ENCODE measurements around the gene DDAH1. TPM values are rescaled to one million over a fixed set of nuclear protein-coding genes. Genes with fewer than 3 reads are reported as not detected.
A peak's percentile ranks its signal among the peaks of the same experiment; 100 is the strongest.
"Not testable (repeated sequence)": the region's sequence is repeated elsewhere in the genome, so short reads cannot be mapped to it uniquely, and the experiment has no call there.

The DDAH1 gene
- total RNA-seq, 1 donor from 2014 or later, result 8.3 TPM

GRCh38 chr1:85347275-85347674 is 117.7 kb downstream of the DDAH1 start:
- ATAC-seq; intact Hi-C loops (cut with DNase I); DNase-seq (ENCODE audit: missing footprints): not testable (repeated sequence)

- DNase-seq (ENCODE audit: missing footprints) (no peak), ATAC-seq (no peak)
- intact Hi-C loops (cut with DNase I), result no loop called here
Measured at GRCh38 chr1:85344256-85344694, 120.7 kb downstream of the DDAH1 start.

DNA sequence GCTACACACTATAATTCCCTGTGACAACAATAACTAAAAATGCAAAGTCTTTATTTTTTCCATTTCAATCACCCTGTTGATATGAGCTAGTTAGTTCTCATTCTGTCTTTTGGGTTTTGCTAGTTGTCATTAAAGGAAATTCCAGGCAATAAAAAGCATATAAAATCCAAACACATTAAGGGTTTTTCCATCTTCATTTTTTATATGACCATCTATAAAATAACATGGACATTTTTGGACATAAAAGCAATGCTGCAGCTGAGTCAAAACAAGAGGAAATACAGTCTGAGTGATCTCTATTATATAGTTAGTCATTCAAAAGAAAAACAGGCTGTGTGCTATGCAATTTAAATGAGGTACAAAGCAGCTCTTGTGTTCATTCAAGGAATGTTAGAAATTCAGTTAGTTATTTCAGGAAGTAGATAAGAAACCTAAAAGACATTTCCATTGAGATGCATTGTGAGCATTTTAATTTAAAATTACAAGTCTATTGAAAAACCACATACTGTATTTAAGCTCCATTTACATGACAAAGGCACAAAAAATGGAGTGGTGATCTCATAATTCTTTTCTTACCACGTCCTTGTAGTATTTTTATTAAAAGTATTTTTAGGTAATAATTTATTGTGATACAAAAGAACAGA is 121.2 kb downstream of the DDAH1 start:
- DNase-seq (ENCODE audit: missing footprints) (no peak), ATAC-seq (no peak)
- intact Hi-C loops (cut with DNase I), result no loop called here

DNA sequence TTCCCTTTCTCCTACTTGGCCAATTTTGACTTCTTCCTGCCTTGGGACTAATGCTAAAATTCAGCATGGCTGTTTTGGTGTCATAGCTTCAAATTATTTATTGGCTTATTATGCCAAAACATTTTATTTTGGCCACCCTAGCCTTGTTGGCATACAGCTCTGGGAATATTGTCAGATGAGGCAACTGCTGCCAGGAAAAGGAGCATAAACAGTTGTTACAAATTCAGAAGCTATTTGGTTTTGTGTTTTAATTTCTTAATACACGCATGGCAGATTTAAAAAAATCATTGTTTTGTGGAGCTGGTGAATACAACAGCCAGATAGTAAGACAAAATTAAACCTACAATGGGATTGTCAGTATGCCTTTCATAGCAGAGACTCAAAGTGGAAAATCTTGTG is 121.7 kb downstream of the DDAH1 start:
- DNase-seq (ENCODE audit: missing footprints) (no peak), ATAC-seq (peak; percentile 20)
- intact Hi-C loops (cut with DNase I), result no loop called here

DNA sequence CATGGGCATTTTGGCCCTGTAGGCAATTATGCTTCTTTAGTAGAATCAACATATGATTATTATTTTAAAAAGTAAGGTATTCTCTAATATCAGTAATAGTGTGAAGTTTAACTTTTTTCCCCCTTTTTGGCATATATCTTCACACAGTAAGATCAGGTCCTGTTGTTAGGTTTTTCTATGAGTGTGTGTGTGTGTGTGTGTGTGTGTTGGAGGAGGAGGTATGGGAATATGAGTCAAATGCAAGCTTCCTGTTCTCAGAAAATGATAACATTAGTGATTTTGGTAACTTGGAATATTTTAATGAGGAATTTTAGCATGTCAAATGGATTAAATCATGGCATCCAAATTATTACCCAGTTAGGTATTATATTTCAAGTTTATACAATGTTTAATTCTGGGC is 122.8 kb downstream of the DDAH1 start:
- DNase-seq (ENCODE audit: missing footprints) (no peak), ATAC-seq (no peak)
- intact Hi-C loops (cut with DNase I), result no loop called here

- intact Hi-C loops (cut with DNase I), result loop anchor here (2.0 kb wide), 1 partner anchor 22 kb away; no protein-coding TSS in a partner anchor
- no peak for DNase-seq (ENCODE audit: missing footprints)
- ATAC-seq, result no peak
Measured at GRCh38 chr1:85340427-85340826, 124.5 kb downstream of the DDAH1 start.

GRCh38 chr1:85339656-85340399 is 125.1 kb downstream of the DDAH1 start:
- intact Hi-C loops (cut with DNase I), result loop anchor here (2.0 kb wide), 1 partner anchor 21 kb away; no protein-coding TSS in a partner anchor

DNA sequence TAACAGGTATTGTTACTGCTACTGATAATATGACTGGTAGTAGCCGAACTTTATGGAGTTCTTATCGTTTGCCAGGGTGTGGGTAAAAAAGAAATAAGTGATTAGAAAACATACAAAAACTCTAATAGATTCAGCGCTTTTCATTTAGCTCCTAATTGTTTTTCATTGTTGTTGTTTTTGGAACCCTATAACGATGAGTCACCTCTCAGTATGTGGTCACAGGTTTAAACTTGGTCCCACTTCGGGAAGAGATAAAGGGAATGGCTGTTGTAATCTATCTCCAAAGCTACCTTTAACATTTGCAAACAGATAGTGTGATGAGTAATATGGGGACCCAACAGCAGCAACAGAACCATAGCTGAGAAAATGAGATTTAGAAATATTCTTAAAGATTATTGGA is 125.9 kb downstream of the DDAH1 start:
- ATAC-seq (no peak), DNase-seq (ENCODE audit: missing footprints) (no peak)
- intact Hi-C loops (cut with DNase I), result no loop called here

More at GRCh38 chr1:85339656-85340399, 125.1 kb downstream of the DDAH1 start:
- DNase-seq (ENCODE audit: missing footprints) (no peak), ATAC-seq (no peak)

- intact Hi-C loops (cut with DNase I), result no loop called here
- no peak for ATAC-seq
- no peak for DNase-seq (ENCODE audit: missing footprints)
Measured at GRCh38 chr1:85334962-85335361, 130.0 kb downstream of the DDAH1 start.

- intact Hi-C loops (cut with DNase I), result no loop called here
- DNase-seq (ENCODE audit: missing footprints) (no peak), ATAC-seq (no peak)
Measured at GRCh38 chr1:85333186-85333585, 131.8 kb downstream of the DDAH1 start.

DNA sequence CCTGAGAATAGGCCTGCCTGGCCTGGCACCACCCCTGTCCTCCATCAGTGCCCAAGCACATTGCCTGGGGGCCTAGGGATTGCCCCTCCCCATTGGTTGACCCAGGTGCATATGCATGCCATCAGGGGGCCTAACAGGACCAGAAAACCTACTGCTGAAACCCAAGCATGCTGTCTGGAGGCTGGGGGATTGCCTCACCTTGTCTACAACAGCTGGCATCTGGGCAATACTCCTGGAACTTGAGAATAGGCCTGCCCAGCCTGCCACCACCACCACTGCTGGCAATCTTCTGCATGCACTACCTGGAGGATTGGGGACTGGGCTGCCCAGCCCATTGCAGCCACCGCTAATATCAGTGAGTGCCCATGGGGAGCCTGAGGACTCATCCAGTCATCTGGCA is 132.4 kb downstream of the DDAH1 start:
- no peak for ATAC-seq
- no peak for DNase-seq (ENCODE audit: missing footprints)
- intact Hi-C loops (cut with DNase I), result no loop called here

DNA sequence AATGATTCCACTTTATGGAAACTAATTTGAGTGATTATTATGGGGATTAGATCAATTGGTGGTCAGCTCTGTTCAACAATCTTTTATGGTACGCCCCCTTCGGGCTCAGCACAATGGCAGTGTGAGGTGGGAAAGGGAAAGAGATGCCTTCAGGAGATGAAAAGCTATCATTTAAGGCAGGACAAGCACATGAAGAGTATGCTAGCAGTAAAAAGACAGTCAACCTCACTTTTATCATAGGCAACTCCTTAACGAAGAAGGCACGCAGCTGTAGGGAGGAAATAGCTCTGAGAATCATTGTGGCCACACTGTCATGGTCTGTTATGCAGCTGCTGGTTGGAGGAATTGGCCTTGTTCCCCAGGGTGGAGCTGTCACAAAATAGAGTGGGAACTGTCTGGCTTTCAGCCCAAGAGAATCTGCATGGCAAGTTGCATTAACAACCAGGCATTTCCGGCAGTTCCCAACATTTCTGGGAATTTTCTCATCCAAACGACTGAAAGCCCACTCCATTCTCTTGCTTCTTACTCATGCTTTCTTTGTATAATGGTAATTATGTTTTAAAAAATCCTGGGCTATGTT is 134.2 kb downstream of the DDAH1 start:
- intact Hi-C loops (cut with DNase I), result no loop called here
- ATAC-seq (peak; percentile 82), DNase-seq (ENCODE audit: missing footprints) (no peak)

- ATAC-seq (peak; percentile 45), DNase-seq (ENCODE audit: missing footprints) (no peak)
- intact Hi-C loops (cut with DNase I), result no loop called here
Measured at GRCh38 chr1:85330214-85330631, 134.7 kb downstream of the DDAH1 start.

GRCh38 chr1:85328713-85329397 is 136.1 kb downstream of the DDAH1 start:
- peak; percentile 10 for ATAC-seq
- no peak for DNase-seq (ENCODE audit: missing footprints)
- intact Hi-C loops (cut with DNase I), result no loop called here

DNA sequence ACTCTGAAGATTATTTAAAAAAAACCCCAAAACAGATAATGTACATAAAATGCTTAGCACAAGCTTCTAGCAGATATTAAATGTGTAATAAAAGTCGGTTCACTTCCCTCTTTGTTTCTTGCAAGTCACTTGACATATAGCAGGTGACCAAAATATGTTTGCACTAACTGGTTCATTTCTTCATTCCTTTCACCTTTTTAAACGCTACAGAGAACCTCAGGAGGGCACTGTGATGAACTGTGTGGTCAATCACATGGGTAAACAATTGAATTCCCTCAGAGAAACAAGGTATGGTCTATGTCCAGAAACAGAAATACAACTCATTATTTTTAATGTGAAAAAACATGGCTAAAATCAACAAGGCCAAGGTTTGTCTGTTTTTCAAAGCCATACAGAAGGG is 137.2 kb downstream of the DDAH1 start:
- intact Hi-C loops (cut with DNase I), result no loop called here
- DNase-seq (ENCODE audit: missing footprints) (no peak), ATAC-seq (no peak)

DNA sequence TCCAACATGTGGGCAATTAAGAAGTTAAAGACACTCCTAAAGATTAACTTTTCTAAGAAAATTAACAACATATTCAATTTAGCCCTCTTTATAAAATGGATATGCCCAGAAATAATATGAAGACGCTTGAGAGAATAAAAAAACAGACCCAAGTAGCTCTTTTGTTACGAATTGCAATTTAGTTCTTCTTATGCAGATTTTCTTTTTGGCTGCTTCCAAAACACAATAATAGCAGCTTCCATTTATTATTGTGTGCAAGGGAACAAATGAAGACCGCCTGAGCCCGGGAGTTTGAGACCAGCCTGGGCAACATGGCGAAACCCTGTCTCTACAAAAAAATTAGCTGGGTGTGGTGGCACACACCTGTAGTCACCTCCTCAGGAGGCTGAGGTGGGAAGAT is 138.1 kb downstream of the DDAH1 start:
- intact Hi-C loops (cut with DNase I), result no loop called here
- ATAC-seq, result no peak

GRCh38 chr1:85326336-85326735 is 138.6 kb downstream of the DDAH1 start:
- DNase-seq (ENCODE audit: missing footprints) (no peak), ATAC-seq (no peak)
- intact Hi-C loops (cut with DNase I), result no loop called here

More for the DNA sequence above, 138.1 kb downstream of the DDAH1 start:
- DNase-seq (ENCODE audit: missing footprints), result no peak

- intact Hi-C loops (cut with DNase I), result no loop called here
- no peak for ATAC-seq
- DNase-seq (ENCODE audit: missing footprints), result no peak
Measured at GRCh38 chr1:85325920-85326319, 139.0 kb downstream of the DDAH1 start.

GRCh38 chr1:85323770-85324169 is 141.2 kb downstream of the DDAH1 start:
- DNase-seq (ENCODE audit: missing footprints) (no peak), ATAC-seq (no peak)
- intact Hi-C loops (cut with DNase I), result no loop called here
